Mammary epithelial cell (primary cell): ENCODE data around the gene ATP8A2.

ENCODE experiments used
- CTCF ChIP-seq, 2 donors: IDR thresholded peaks in 1 of 2; conservative IDR thresholded peaks in 1 of 2; 2 replicates each; pipeline ENCODE4 v1.5.1; 2011 to 2012; ENCODE audit warnings: inconsistent platforms in 2 of 2, low read length in 2 of 2, mild to moderate bottlenecking in 2 of 2, control low read depth in 1 of 2, low read depth in 1 of 2; ENCODE audit not compliant: insufficient read depth in 1 of 2; ENCODE audit errors: extremely low read depth in 1 of 2
- EZH2 ChIP-seq: IDR thresholded peaks from 2 replicates; pipeline ENCODE4 v1.6.1; 2012; ENCODE audit warnings: low read length, inconsistent platforms, borderline replicate concordance

GRCh38 chr13:25463496-25463895 is 91.7 kb downstream of the ATP8A2 start:
- TF ChIP-seq CTCF (conservative IDR thresholded peaks at IDR 0.05 in 1 of 2, IDR thresholded peaks at IDR 0.05 in 1 of 2; ENCODE audit: extremely low read depth in 1 of 2, insufficient read depth in 1 of 2, low read depth in 1 of 2, low read length in 2 of 2), result no peak
- no peak for TF ChIP-seq EZH2
